SK-N-SH (cell line): ENCODE data around the gene ELP4. TPM values are rescaled to one million over a fixed set of nuclear protein-coding genes. Genes with fewer than 3 reads are reported as not detected.

ENCODE experiments used
- CTCF ChIA-PET: fragments of 300-600, 350-600 bp; formaldehyde crosslinking; extraction: SDS; loops from one replicate; lab custom pipeline; 2021; lab: Yijun Ruan, JAX
- POLR2A ChIA-PET: fragments of 350-600 bp; sonication (Branson Sonifier 250); formaldehyde crosslinking; extraction: SDS; loops from one replicate; lab custom pipeline; 2020; ENCODE audit warnings: antibody characterized with exemption, inconsistent platforms; lab: Yijun Ruan, JAX
- DNase-seq: peaks from one replicate; pipeline ENCODE4 v3.0.0; 2012
- H2AFZ ChIP-seq: fragments of 200-600 bp; sonication (generic); 2 replicates; pipeline ENCODE4 v1.8.1; 2016; ENCODE audit warnings: antibody characterized with exemption, mild to moderate bottlenecking, low read depth
- H3F3A ChIP-seq: fragments of 200-600 bp; sonication (generic); replicated peaks from 2 replicates; pipeline ENCODE3; 2016; ENCODE audit warnings: antibody characterized with exemption, mild to moderate bottlenecking; ENCODE audit not compliant: insufficient read depth
- H3K27ac ChIP-seq, 2 experiments: fragments of 200-500 bp in 1 of 2; fragments of 200-600 bp in 1 of 2; sonication (Bioruptor generic) in 1 of 2; sonication (generic), shearing (Covaris generic) in 1 of 2; 2 replicates each; pipeline versions ENCODE4 v1.5.1 to v1.6.1; 2014 to 2016; ENCODE audit warnings: low read depth in 2 of 2, inconsistent platforms in 1 of 2, low read length in 1 of 2, mild to moderate bottlenecking in 1 of 2, mixed read lengths in 1 of 2
- H3K27me3 ChIP-seq: fragments of 200-600 bp; sonication (generic), shearing (Covaris generic); 2 replicates; pipeline ENCODE4 v1.6.1; 2016; ENCODE audit warnings: mixed run types; ENCODE audit not compliant: insufficient read depth
- H3K36me3 ChIP-seq, 2 experiments: fragments of 200-500 bp in 1 of 2; fragments of 200-600 bp in 1 of 2; sonication (Bioruptor generic) in 1 of 2; sonication (generic) in 1 of 2; replicated peaks in 1 of 2; 2 replicates each; pipeline versions ENCODE3 to v1.5.1; 2014 to 2016; ENCODE audit warnings: low read length in 1 of 2, mild to moderate bottlenecking in 1 of 2; ENCODE audit not compliant: insufficient read depth in 2 of 2, control insufficient read depth in 1 of 2
- H3K4me1 ChIP-seq, 2 experiments: fragments of 200-500 bp in 1 of 2; fragments of 200-600 bp in 1 of 2; sonication (Bioruptor generic) in 1 of 2; sonication (generic), shearing (Covaris generic) in 1 of 2; 2 replicates each; pipeline versions ENCODE4 v1.5.1 to v1.6.1; 2014 to 2016; ENCODE audit warnings: low read depth in 1 of 2, low read length in 1 of 2, mixed run types in 1 of 2; ENCODE audit not compliant: insufficient read depth in 2 of 2, control insufficient read depth in 1 of 2
- H3K4me2 ChIP-seq: fragments of 200-600 bp; sonication (generic), shearing (Covaris generic); 2 replicates; pipeline ENCODE4 v1.6.1; 2017; ENCODE audit warnings: mixed run types
- H3K4me3 ChIP-seq, 2 experiments: fragments of 200-500 bp in 1 of 2; fragments of 200-600 bp in 1 of 2; sonication (Bioruptor generic) in 1 of 2; sonication (generic), shearing (Covaris generic) in 1 of 2; 2 replicates each; pipeline versions ENCODE4 v1.5.1 to v1.8.1; 2014 to 2016; ENCODE audit warnings: low read depth in 2 of 2, inconsistent platforms in 1 of 2, low read length in 1 of 2, mild to moderate bottlenecking in 1 of 2, mixed read lengths in 1 of 2, moderate library complexity in 1 of 2
- H3K79me2 ChIP-seq: fragments of 200-600 bp; sonication (generic); 2 replicates; pipeline ENCODE4 v1.8.1; 2017; ENCODE audit warnings: mild to moderate bottlenecking; ENCODE audit not compliant: insufficient read depth
- H3K9ac ChIP-seq: fragments of 200-600 bp; sonication (generic); 2 replicates; pipeline ENCODE4 v1.6.1; 2017; ENCODE audit warnings: mixed run types
- H3K9me2 ChIP-seq: fragments of 200-600 bp; sonication (generic); 2 replicates; pipeline ENCODE4 v1.6.1; 2017; ENCODE audit warnings: mixed run types
- H3K9me3 ChIP-seq: fragments of 200-600 bp; sonication (generic); 2 replicates; pipeline ENCODE4 v1.6.1; 2017; ENCODE audit warnings: mixed run types, mild to moderate bottlenecking, moderate library complexity
- H4K20me1 ChIP-seq: fragments of 200-600 bp; sonication (generic); 2 replicates; pipeline ENCODE4 v1.6.1; 2017; ENCODE audit warnings: mild to moderate bottlenecking, mixed run types; ENCODE audit not compliant: insufficient read depth
- CHD2 ChIP-seq: fragments of 150-350 bp; IDR thresholded peaks from 2 replicates; pipeline ENCODE4 v1.6.1; 2018; ENCODE audit warnings: low read length; ENCODE audit not compliant: partially characterized antibody
- EP300 ChIP-seq, 2 experiments: IDR thresholded peaks; 2 replicates each; pipeline versions ENCODE4 v1.4.0 to v1.6.1; 2012; ENCODE audit warnings: borderline replicate concordance in 1 of 2, low read depth in 1 of 2, low read length in 1 of 2
- FOSL2 ChIP-seq: IDR thresholded peaks from 2 replicates; pipeline ENCODE4 v1.4.0; 2012; ENCODE audit warnings: low read depth, mild to moderate bottlenecking, moderate library complexity, borderline replicate concordance
- FOXJ3 ChIP-seq: sonication (generic); formaldehyde crosslinking; IDR thresholded peaks from 2 replicates; pipeline ENCODE4 v1.5.1; 2020; ENCODE audit warnings: mild to moderate bottlenecking, missing genetic modification reagents
- GABPA ChIP-seq: IDR thresholded peaks from 2 replicates; pipeline ENCODE4 v1.4.0; 2012; ENCODE audit warnings: low read depth, mild to moderate bottlenecking
- GATA2 ChIP-seq: sonication (generic); formaldehyde crosslinking; IDR thresholded peaks from 2 replicates; pipeline ENCODE4 v1.5.0; 2020; ENCODE audit warnings: mild to moderate bottlenecking, missing genetic modification reagents
- MAX ChIP-seq: IDR thresholded peaks from 2 replicates; pipeline ENCODE4 v1.4.0; 2012; ENCODE audit warnings: low read depth
- MEF2A ChIP-seq: IDR thresholded peaks from 2 replicates; pipeline ENCODE4 v1.4.0; 2012; ENCODE audit warnings: low read depth, borderline replicate concordance
- MXI1 ChIP-seq: IDR thresholded peaks from 2 replicates; pipeline ENCODE4 v1.6.1; 2012; ENCODE audit warnings: mild to moderate bottlenecking, low read depth, low read length, improper control_type of control experiment
- RAD21 ChIP-seq: IDR thresholded peaks from 2 replicates; pipeline ENCODE4 v1.6.1; 2012; ENCODE audit warnings: mild to moderate bottlenecking, low read length
- RCOR1 ChIP-seq: fragments of 150-350 bp; IDR thresholded peaks from 2 replicates; pipeline ENCODE4 v1.6.1; 2017; ENCODE audit warnings: antibody characterized with exemption, low read length
- REST ChIP-seq: IDR thresholded peaks from 2 replicates; pipeline ENCODE4 v1.6.1; 2012; ENCODE audit warnings: mild to moderate bottlenecking, low read depth, low read length, moderate library complexity
- RFX5 ChIP-seq: IDR thresholded peaks from 2 replicates; pipeline ENCODE4 v1.6.1; 2012; ENCODE audit warnings: mild to moderate bottlenecking, improper control_type of control experiment, low read length
- TAF1 ChIP-seq: IDR thresholded peaks from 2 replicates; pipeline ENCODE4 v1.6.1; 2012; ENCODE audit warnings: low read depth, mild to moderate bottlenecking, low read length, moderate library complexity, borderline replicate concordance
- TEAD4 ChIP-seq: IDR thresholded peaks from 2 replicates; pipeline ENCODE4 v1.4.0; 2012; ENCODE audit warnings: mild to moderate bottlenecking, borderline replicate concordance; ENCODE audit not compliant: insufficient read depth
- USF1 ChIP-seq: IDR thresholded peaks from 2 replicates; pipeline ENCODE4 v1.4.0; 2012; ENCODE audit warnings: low read depth, borderline replicate concordance
- YY1 ChIP-seq: IDR thresholded peaks from 2 replicates; pipeline ENCODE4 v1.4.0; 2012; ENCODE audit warnings: low read depth, mild to moderate bottlenecking
- polyA plus RNA-seq, 3 experiments: library from polyadenylated mRNA; depleted of rRNA; stranded (reverse); fragments of >200 nt; gene quantifications; 2 replicates each; pipeline ENCODE4 v1.2.3, GENCODE V29; 2012

The ELP4 gene
- polyA plus RNA-seq, 1 of the 3 experiments (the other 2 are of a cell fraction): 7.0 TPM

- Histone ChIP-seq H3K27me3 (no peaks in the 10 kb centered on the region), H3K4me1 (no peaks in the 10 kb centered on the region; a peak in 1 of 4 replicates), H3F3A (peaks cover 8% of the 10 kb centered on the region), H3K79me2 (no peaks in the 10 kb centered on the region), H2AFZ (no peak overlapping the region), H3K27ac (no peak overlapping the region), H3K9me2 (no peaks in the 10 kb centered on the region), H3K4me2 (no peak overlapping the region), H4K20me1 (no peaks in the 10 kb centered on the region), H3K9me3 (no peaks in the 10 kb centered on the region), H3K4me3 (no peak overlapping the region), H3K9ac (no peak overlapping the region), H3K36me3 (no peaks in the 10 kb centered on the region)
- ChIA-PET CTCF (no interaction called here), POLR2A (no interaction called here)
- DNase-seq: no peak
- TF ChIP-seq FOSL2: no peak
- no peak for TF ChIP-seq USF1
- no peak for TF ChIP-seq RFX5
- no peak for TF ChIP-seq MEF2A
- no peak for TF ChIP-seq EP300 (IDR thresholded peaks at IDR 0.05; ENCODE audit: borderline replicate concordance in 1 of 2, low read depth in 1 of 2, low read length in 1 of 2)
- TF ChIP-seq RAD21: no peak
- TF ChIP-seq GABPA: no peak
- TF ChIP-seq YY1: no peak
- TF ChIP-seq GATA2 (CRISPR knock-in tag): no peak
- no peak for TF ChIP-seq TAF1
- TF ChIP-seq MXI1: no peak
- TF ChIP-seq CHD2: no peak
- no peak for TF ChIP-seq TEAD4
- no peak for TF ChIP-seq REST
- no peak for TF ChIP-seq RCOR1
- no peak for TF ChIP-seq FOXJ3
- no peak for TF ChIP-seq MAX
These were observed 180.0 kb downstream of the ELP4 start for GRCh38 chr11:31689559-31689958.
